Karpas-422 (cell line): ENCODE results near the gene ZNF138. TPM values are rescaled to one million over a fixed set of nuclear protein-coding genes. Genes with fewer than 3 reads are reported as not detected.
A peak's percentile ranks its signal among the peaks of the same experiment; 100 is the strongest.

Experiments
- DNase-seq: peaks from one replicate; pipeline ENCODE4 v3.0.0-alpha.2; 2015
- H2AFZ ChIP-seq: fragments of 200-600 bp; sonication (generic); 2 replicates; pipeline ENCODE4 v1.6.1; 2014; ENCODE audit warnings: antibody characterized with exemption, low read length, mixed read lengths
- H3K27ac ChIP-seq: fragments of 200-600 bp; sonication (generic); 2 replicates; pipeline ENCODE4 v1.5.1; 2014; ENCODE audit warnings: mild to moderate bottlenecking, low read length, moderate library complexity
- H3K27me3 ChIP-seq: fragments of 200-600 bp; sonication (generic); 2 replicates; pipeline ENCODE4 v1.6.1; 2014; ENCODE audit warnings: low read length, mixed read lengths
- H3K36me3 ChIP-seq: fragments of 200-600 bp; sonication (generic); 2 replicates; pipeline ENCODE4 v1.6.1; 2014; ENCODE audit warnings: low read length, mixed read lengths; ENCODE audit not compliant: insufficient read depth
- H3K4me1 ChIP-seq: fragments of 200-600 bp; sonication (generic); 2 replicates; pipeline ENCODE4 v1.6.1; 2014; ENCODE audit warnings: mild to moderate bottlenecking, low read length, mixed read lengths
- H3K4me2 ChIP-seq: fragments of 200-600 bp; sonication (generic); 2 replicates; pipeline ENCODE4 v1.6.1; 2014; ENCODE audit warnings: low read length, low read depth, mild to moderate bottlenecking; ENCODE audit not compliant: poor library complexity, severe bottlenecking
- H3K4me3 ChIP-seq: fragments of 200-600 bp; sonication (generic); 2 replicates; pipeline ENCODE4 v1.5.1; 2014; ENCODE audit warnings: mild to moderate bottlenecking, antibody characterized with exemption, low read length, mixed read lengths
- H3K79me2 ChIP-seq: fragments of 200-600 bp; sonication (generic); 2 replicates; pipeline ENCODE4 v1.6.1; 2014; ENCODE audit warnings: mild to moderate bottlenecking, low read length, mixed read lengths
- H3K9ac ChIP-seq: fragments of 200-600 bp; sonication (generic); 2 replicates; pipeline ENCODE4 v1.6.0; 2014; ENCODE audit warnings: low read length
- H3K9me2 ChIP-seq: fragments of 200-600 bp; sonication (generic), shearing (Covaris generic); replicated peaks from 2 replicates; pipeline ENCODE4 v1.6.0; 2014; ENCODE audit warnings: mild to moderate bottlenecking, low read length, moderate library complexity; ENCODE audit not compliant: insufficient read depth
- H3K9me3 ChIP-seq: fragments of 300-700, 200-600 bp; sonication (generic); 2 replicates; pipeline ENCODE4 v1.6.1; 2014; ENCODE audit warnings: low read length, mixed read lengths
- H4K20me1 ChIP-seq: fragments of 200-600 bp; sonication (generic); 2 replicates; pipeline ENCODE4 v1.6.1; 2014; ENCODE audit warnings: mild to moderate bottlenecking, antibody characterized with exemption, low read length, low read depth; ENCODE audit not compliant: insufficient read depth
- total RNA-seq: library from RNA; depleted of rRNA; stranded (reverse); fragments of >200 nt; shearing (Covaris generic); gene quantifications from 2 replicates; pipeline ENCODE4 v1.2.3, GENCODE V29; 2014; ENCODE audit warnings: low replicate concordance

ZNF138 gene
- total RNA-seq, 1 experiment from 2014 or later, result 27.2 TPM

- no peak overlapping the region for H3K9ac ChIP-seq
- H3K4me2 ChIP-seq, result no peak overlapping the region
- no peak overlapping the region for H3K4me3 ChIP-seq
- H3K4me1 ChIP-seq, result peaks cover 5% of the 10 kb centered on the region
- H3K9me2 ChIP-seq, result no peaks in the 10 kb centered on the region
- no peaks in the 10 kb centered on the region for H3K27me3 ChIP-seq
- DNase-seq, result no peak
- H3K9me3 ChIP-seq, result no peaks in the 10 kb centered on the region
- H4K20me1 ChIP-seq, result no peaks in the 10 kb centered on the region
- H3K27ac ChIP-seq, result no peak overlapping the region
- no peaks in the 10 kb centered on the region for H3K36me3 ChIP-seq
- H2AFZ ChIP-seq, result no peak overlapping the region
- H3K79me2 ChIP-seq, result no peaks in the 10 kb centered on the region
These were observed 79.9 kb downstream of the ZNF138 start for GRCh38 chr7:64874114-64874513.

GRCh38 chr7:64874562-64875250, 80.5 kb downstream of the ZNF138 start:
- Histone ChIP-seq H3K9ac (no peak overlapping the region), H4K20me1 (no peaks in the 10 kb centered on the region), H3K27me3 (no peaks in the 10 kb centered on the region), H3K4me2 (no peak overlapping the region), H3K4me1 (peaks cover 5% of the 10 kb centered on the region), H3K79me2 (no peaks in the 10 kb centered on the region), H3K4me3 (no peak overlapping the region), H2AFZ (no peak overlapping the region), H3K27ac (no peak overlapping the region), H3K9me2 (no peaks in the 10 kb centered on the region), H3K36me3 (no peaks in the 10 kb centered on the region), H3K9me3 (no peaks in the 10 kb centered on the region)
- DNase-seq, result no peak

DNA sequence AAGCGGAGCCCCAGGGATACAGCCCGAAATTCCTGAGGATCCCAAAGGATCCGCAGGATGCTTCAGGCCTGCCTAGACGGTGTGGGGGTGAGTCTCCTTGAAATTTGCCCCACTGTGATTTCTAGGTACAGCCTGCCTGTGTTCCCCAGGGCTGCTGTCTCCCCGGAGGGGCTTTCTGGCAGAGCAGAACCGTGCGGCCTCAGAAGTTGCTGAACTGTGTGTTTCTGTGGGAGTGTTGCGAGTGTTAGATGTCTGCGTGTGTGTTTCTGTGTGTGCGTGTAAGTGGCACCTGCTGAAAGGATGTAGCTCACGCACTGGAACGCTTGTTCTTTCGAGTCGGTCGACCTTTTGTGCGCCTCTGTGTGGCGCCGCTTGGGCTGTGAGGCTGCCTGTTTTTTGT, 81.0 kb downstream of the ZNF138 start:
- Histone ChIP-seq H2AFZ (no peak overlapping the region), H3K4me2 (no peak overlapping the region), H3K27ac (no peak overlapping the region), H3K9ac (no peak overlapping the region), H3K4me1 (peaks cover 5% of the 10 kb centered on the region), H3K4me3 (no peak overlapping the region), H3K36me3 (no peaks in the 10 kb centered on the region), H3K27me3 (no peaks in the 10 kb centered on the region), H4K20me1 (no peaks in the 10 kb centered on the region), H3K9me2 (no peaks in the 10 kb centered on the region), H3K79me2 (no peaks in the 10 kb centered on the region), H3K9me3 (no peaks in the 10 kb centered on the region)
- DNase-seq, result no peak

DNA sequence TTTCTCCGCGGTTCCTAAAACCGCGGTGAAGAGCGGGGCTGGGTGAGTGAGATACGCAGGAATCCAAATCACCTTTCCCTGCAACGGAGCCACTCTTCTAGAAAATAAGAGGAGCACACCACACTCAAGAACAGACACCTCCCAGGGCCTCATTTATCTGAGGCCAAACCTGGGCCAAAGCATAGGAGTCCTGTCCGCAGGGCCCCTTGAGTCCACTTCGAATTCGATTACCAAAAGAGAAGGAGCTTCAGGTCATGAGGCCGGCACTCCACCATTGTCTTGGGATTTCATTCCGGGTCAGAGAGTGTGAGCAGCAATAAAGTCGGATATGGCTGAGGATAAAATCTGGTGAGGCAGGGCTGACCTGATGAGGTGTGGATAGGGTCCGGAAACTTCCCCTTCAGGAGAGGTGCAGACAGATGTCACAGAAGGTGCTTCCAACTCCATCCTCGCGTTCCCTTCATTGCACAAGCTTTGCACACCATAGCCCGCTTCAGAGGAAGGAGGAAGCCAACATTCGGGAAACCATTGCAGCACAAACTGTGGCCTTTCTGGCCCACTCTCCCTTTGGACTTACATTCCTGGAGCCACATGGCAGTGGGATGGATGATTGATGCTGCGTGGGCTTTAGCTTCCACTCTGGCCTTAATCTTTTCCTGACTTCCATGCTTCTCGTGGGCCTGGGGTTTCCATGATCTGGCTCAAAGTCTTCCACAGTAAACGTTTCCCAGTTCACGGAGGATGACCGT, 81.6 kb downstream of the ZNF138 start:
- H3K79me2 ChIP-seq, result no peaks in the 10 kb centered on the region
- H3K4me2 ChIP-seq, result no peak overlapping the region
- DNase-seq, result no peak
- H3K4me3 ChIP-seq, result no peak overlapping the region
- no peaks in the 10 kb centered on the region for H3K9me3 ChIP-seq
- no peaks in the 10 kb centered on the region for H3K9me2 ChIP-seq
- H2AFZ ChIP-seq, result no peak overlapping the region
- H3K9ac ChIP-seq, result no peak overlapping the region
- H3K27me3 ChIP-seq, result no peaks in the 10 kb centered on the region
- no peaks in the 10 kb centered on the region for H4K20me1 ChIP-seq
- peaks cover 5% of the 10 kb centered on the region for H3K4me1 ChIP-seq
- H3K36me3 ChIP-seq, result no peaks in the 10 kb centered on the region
- no peak overlapping the region for H3K27ac ChIP-seq

- H3K4me2 ChIP-seq, result peak overlapping the region; percentile 61
- peaks cover 5% of the 10 kb centered on the region for H3K4me1 ChIP-seq
- H3K36me3 ChIP-seq, result no peaks in the 10 kb centered on the region
- no peak overlapping the region for H3K27ac ChIP-seq
- H3K27me3 ChIP-seq, result no peaks in the 10 kb centered on the region
- no peaks in the 10 kb centered on the region for H3K79me2 ChIP-seq
- peak overlapping the region; percentile 57; the same call in 1 of the 2 replicates for H2AFZ ChIP-seq
- DNase-seq, result peak; percentile 89
- peak overlapping the region; percentile 42 for H3K9ac ChIP-seq
- H3K9me3 ChIP-seq, result no peaks in the 10 kb centered on the region
- H4K20me1 ChIP-seq, result no peaks in the 10 kb centered on the region
- no peaks in the 10 kb centered on the region for H3K9me2 ChIP-seq
- peak overlapping the region; percentile 56; the same call in 1 of the 2 replicates for H3K4me3 ChIP-seq
These were observed 82.8 kb downstream of the ZNF138 start for GRCh38 chr7:64876792-64877713.

GRCh38 chr7:64877714-64878610, 83.7 kb downstream of the ZNF138 start:
- Histone ChIP-seq H3K9ac (peak overlapping the region; percentile 38), H3K4me3 (peak overlapping the region; percentile 56; the same call in 1 of the 2 replicates), H2AFZ (peak overlapping the region; percentile 57; the same call in 1 of the 2 replicates), H3K4me1 (peaks cover 5% of the 10 kb centered on the region), H3K36me3 (no peaks in the 10 kb centered on the region), H3K79me2 (no peaks in the 10 kb centered on the region), H3K9me3 (no peaks in the 10 kb centered on the region), H3K4me2 (peak overlapping the region; percentile 61), H3K9me2 (no peaks in the 10 kb centered on the region), H3K27ac (no peak overlapping the region), H3K27me3 (no peaks in the 10 kb centered on the region), H4K20me1 (no peaks in the 10 kb centered on the region)
- no peak for DNase-seq

DNA sequence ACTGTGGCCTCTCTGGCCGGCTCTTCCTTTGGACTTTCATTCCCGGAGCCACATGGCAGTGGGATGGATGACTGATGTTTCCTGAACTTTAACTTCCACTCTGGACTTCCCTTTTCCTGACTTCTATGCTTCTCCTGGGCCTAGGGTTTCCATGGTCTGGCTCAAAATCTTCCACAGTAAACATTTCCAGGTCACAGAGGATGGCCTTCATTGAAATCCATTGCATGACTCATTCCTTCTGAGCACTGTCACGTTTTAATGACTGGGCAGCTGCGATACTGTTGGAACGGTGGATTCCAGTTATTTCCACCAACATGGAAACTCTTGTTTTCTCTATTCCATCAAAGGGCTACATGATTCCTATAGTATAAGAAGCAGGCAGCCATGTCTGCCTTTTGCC, 84.5 kb downstream of the ZNF138 start:
- Histone ChIP-seq H4K20me1 (no peaks in the 10 kb centered on the region), H3K4me3 (no peak overlapping the region), H3K4me2 (no peak overlapping the region), H3K9me2 (no peaks in the 10 kb centered on the region), H3K79me2 (no peaks in the 10 kb centered on the region), H3K9ac (no peak overlapping the region), H3K9me3 (no peaks in the 10 kb centered on the region), H3K36me3 (no peaks in the 10 kb centered on the region), H2AFZ (no peak overlapping the region), H3K27ac (no peak overlapping the region), H3K4me1 (peaks cover 5% of the 10 kb centered on the region), H3K27me3 (no peaks in the 10 kb centered on the region)
- DNase-seq, result no peak
